ENCODE measurements around the gene SSPN. TPM values are rescaled to one million over a fixed set of nuclear protein-coding genes. Genes with fewer than 3 reads are reported as not detected.

SSPN gene
- total RNA-seq, 1 donor from 2014 or later, result 2.1 TPM

DNA sequence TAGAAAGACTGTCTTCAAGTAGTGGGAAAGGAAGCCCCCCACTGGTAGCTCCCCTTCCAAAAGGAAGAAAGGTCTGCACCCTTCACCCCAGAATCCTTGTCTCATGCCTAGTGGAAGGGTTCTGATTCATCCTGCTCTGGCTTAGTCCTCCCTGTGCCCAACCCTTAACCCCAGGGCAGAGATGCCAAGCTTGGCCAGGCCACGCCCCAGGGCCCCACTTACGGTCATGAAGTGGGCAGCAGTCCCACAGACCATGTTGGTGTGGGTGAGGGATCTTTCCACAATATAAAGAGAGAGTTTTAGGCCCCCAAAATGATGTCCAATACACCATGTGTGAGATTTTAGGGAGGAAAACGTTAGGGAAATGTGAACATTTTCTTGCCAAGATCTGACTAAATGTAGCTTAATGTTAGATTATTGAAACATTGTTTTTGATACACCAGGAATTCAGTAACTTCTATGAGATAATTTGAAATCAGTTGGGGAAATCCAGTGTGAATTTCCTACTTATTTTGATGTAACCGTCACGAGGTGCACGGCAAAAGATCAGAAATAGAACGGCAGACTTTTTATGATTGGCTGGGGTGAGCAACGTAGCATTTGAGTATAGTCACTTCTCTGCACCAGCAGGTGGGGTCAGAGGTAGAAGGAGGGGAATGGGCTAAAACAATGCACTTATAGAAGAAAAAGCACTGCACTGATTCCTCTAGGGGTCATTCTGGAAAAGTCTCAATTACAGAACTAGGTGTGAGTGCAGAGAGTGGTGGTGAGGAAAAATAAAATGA lies 8.2 kb upstream of the SSPN start:
- H3K27ac Mint-ChIP-seq, result no peak overlapping the region
- H3K36me3 Mint-ChIP-seq (ENCODE audit: insufficient read depth), result no peaks in the 10 kb centered on the region
- H3K4me1 Mint-ChIP-seq (ENCODE audit: low read depth), result peaks cover 35% of the 10 kb centered on the region
- H3K4me3 Mint-ChIP-seq (ENCODE audit: low read depth), result no peak overlapping the region
- DNase-seq (ENCODE audit: low spot score, unreplicated experiment), result no peak
- TF ChIP-seq CTCF (IDR thresholded peaks at IDR 0.05; ENCODE audit: unreplicated experiment), result peak; percentile 47
- H3K9me3 Mint-ChIP-seq (ENCODE audit: low read depth), result no peaks in the 10 kb centered on the region
- peaks cover 7% of the 10 kb centered on the region for H3K27me3 Mint-ChIP-seq

- peaks cover 8% of the 10 kb centered on the region for H3K27me3 Mint-ChIP-seq
- DNase-seq (ENCODE audit: low spot score, unreplicated experiment), result no peak
These were observed 7.2 kb upstream of the SSPN start for GRCh38 chr12:26188127-26188526.

GRCh38 chr12:26188641-26189040 lies 6.7 kb upstream of the SSPN start:
- H3K4me3 Mint-ChIP-seq (ENCODE audit: low read depth), result no peak overlapping the region
- H3K9me3 Mint-ChIP-seq (ENCODE audit: low read depth), result no peaks in the 10 kb centered on the region
- DNase-seq (ENCODE audit: low spot score, unreplicated experiment), result no peak
- peaks cover 10% of the 10 kb centered on the region for H3K27me3 Mint-ChIP-seq
- no peaks in the 10 kb centered on the region for H3K36me3 Mint-ChIP-seq (ENCODE audit: insufficient read depth)
- no peak overlapping the region for H3K27ac Mint-ChIP-seq
- peaks cover 35% of the 10 kb centered on the region for H3K4me1 Mint-ChIP-seq (ENCODE audit: low read depth)
- TF ChIP-seq CTCF (IDR thresholded peaks at IDR 0.05; ENCODE audit: unreplicated experiment), result no peak

More at GRCh38 chr12:26188127-26188526, 7.2 kb upstream of the SSPN start:
- no peaks in the 10 kb centered on the region for H3K9me3 Mint-ChIP-seq (ENCODE audit: low read depth)
- no peak overlapping the region for H3K4me3 Mint-ChIP-seq (ENCODE audit: low read depth)
- no peaks in the 10 kb centered on the region for H3K36me3 Mint-ChIP-seq (ENCODE audit: insufficient read depth)
- peaks cover 35% of the 10 kb centered on the region for H3K4me1 Mint-ChIP-seq (ENCODE audit: low read depth)
- H3K27ac Mint-ChIP-seq, result no peak overlapping the region
- TF ChIP-seq CTCF (IDR thresholded peaks at IDR 0.05; ENCODE audit: unreplicated experiment), result no peak

DNA sequence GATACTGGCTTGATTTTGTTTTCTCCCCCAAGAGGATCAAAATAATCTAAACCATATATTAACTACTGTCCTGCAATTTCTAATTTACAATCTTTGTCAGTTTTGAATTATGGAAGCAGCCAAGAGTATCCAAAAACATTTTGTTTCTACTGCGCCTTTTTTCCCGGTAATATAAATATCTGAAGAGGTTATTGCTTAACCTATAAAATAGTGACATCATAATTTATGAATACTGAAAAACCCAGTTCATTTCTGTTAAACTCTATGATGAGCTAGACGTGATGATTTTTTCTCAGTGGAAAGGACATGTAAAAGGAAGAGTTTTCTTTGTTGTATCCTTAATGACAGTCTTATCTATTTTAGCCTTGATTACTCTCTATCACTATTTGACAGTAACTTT lies 3.2 kb upstream of the SSPN start:
- no peak overlapping the region for H3K27ac Mint-ChIP-seq
- no peak for TF ChIP-seq CTCF (IDR thresholded peaks at IDR 0.05; ENCODE audit: unreplicated experiment)
- H3K4me1 Mint-ChIP-seq (ENCODE audit: low read depth), result peaks cover 15% of the 10 kb centered on the region
- DNase-seq (ENCODE audit: low spot score, unreplicated experiment), result no peak
- no peaks in the 10 kb centered on the region for H3K36me3 Mint-ChIP-seq (ENCODE audit: insufficient read depth)
- peaks cover 32% of the 10 kb centered on the region for H3K27me3 Mint-ChIP-seq
- H3K9me3 Mint-ChIP-seq (ENCODE audit: low read depth), result no peaks in the 10 kb centered on the region
- H3K4me3 Mint-ChIP-seq (ENCODE audit: low read depth), result no peak overlapping the region

- H3K4me1 Mint-ChIP-seq (ENCODE audit: low read depth), result peaks cover 6% of the 10 kb centered on the region
- no peak for DNase-seq (ENCODE audit: low spot score, unreplicated experiment)
- peaks cover 46% of the 10 kb centered on the region for H3K27me3 Mint-ChIP-seq
- H3K27ac Mint-ChIP-seq, result no peak overlapping the region
- H3K4me3 Mint-ChIP-seq (ENCODE audit: low read depth), result no peak overlapping the region
- TF ChIP-seq CTCF (IDR thresholded peaks at IDR 0.05; ENCODE audit: unreplicated experiment), result no peak
- no peaks in the 10 kb centered on the region for H3K36me3 Mint-ChIP-seq (ENCODE audit: insufficient read depth)
- no peaks in the 10 kb centered on the region for H3K9me3 Mint-ChIP-seq (ENCODE audit: low read depth)
These were observed 1.8 kb upstream of the SSPN start for GRCh38 chr12:26193539-26193938.

Data from progenitor cell of endocrine pancreas (in vitro differentiated cells).